ENCODE results near the gene KLF13.

KLF13 gene

DNA sequence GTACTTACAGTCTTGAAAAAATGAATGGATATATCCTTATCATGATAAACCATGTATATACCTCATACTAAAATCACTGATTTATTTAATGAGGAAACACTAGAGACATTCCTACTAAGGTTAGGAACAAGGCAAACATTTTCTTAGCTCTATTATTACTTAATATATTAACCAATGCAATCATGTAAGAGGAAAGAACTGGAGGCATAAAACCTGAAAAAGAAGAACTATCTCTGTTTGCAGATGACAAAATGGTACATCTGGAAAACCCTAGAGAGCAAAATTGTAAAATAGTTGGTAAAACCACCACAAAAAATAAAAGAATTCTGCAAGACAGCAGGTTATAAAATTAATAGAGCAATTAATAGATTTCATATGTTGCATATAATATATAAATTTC lies 81.2 kb downstream of the KLF13 start:
- TF ChIP-seq EZH2phosphoT487 (IDR thresholded peaks at IDR 0.05; ENCODE audit: borderline replicate concordance, low read length): no peak
- TF ChIP-seq, protein P1, sequence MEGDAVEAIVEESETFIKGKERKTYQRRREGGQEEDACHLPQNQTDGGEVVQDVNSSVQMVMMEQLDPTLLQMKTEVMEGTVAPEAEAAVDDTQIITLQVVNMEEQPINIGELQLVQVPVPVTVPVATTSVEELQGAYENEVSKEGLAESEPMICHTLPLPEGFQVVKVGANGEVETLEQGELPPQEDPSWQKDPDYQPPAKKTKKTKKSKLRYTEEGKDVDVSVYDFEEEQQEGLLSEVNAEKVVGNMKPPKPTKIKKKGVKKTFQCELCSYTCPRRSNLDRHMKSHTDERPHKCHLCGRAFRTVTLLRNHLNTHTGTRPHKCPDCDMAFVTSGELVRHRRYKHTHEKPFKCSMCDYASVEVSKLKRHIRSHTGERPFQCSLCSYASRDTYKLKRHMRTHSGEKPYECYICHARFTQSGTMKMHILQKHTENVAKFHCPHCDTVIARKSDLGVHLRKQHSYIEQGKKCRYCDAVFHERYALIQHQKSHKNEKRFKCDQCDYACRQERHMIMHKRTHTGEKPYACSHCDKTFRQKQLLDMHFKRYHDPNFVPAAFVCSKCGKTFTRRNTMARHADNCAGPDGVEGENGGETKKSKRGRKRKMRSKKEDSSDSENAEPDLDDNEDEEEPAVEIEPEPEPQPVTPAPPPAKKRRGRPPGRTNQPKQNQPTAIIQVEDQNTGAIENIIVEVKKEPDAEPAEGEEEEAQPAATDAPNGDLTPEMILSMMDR (IDR thresholded peaks at IDR 0.05; ENCODE audit: low read depth, low read length, poor library complexity, severe bottlenecking): no peak
- Histone ChIP-seq H3K27ac (ENCODE audit: low read depth, low read length) (no peak overlapping the region), H3K4me3 (ENCODE audit: low read length) (no peak overlapping the region), H3K36me3 (ENCODE audit: control insufficient read depth, low read length) (no peaks in the 10 kb centered on the region), H3K9me2 (replicated peaks; ENCODE audit: control insufficient read depth, low read length) (no peaks in the 10 kb centered on the region), H3K9me3 (ENCODE audit: control insufficient read depth, insufficient read depth, low read length) (peaks cover 12% of the 10 kb centered on the region), H3K27me3 (ENCODE audit: control insufficient read depth, low read length) (no peaks in the 10 kb centered on the region), H3F3A (ENCODE audit: control insufficient read depth, insufficient read depth) (no peaks in the 10 kb centered on the region), H3K79me2 (ENCODE audit: control insufficient read depth, low read length) (no peaks in the 10 kb centered on the region), H3K4me2 (ENCODE audit: low read length) (no peak overlapping the region), H3K4me1 (ENCODE audit: control insufficient read depth, low read length) (0 out of 2 replicates have a peak, but pooled peaks cover 4% of the 10 kb centered on the region), H4K20me1 (ENCODE audit: control insufficient read depth, insufficient read depth, low read depth, low read length) (no peaks in the 10 kb centered on the region)

DNA sequence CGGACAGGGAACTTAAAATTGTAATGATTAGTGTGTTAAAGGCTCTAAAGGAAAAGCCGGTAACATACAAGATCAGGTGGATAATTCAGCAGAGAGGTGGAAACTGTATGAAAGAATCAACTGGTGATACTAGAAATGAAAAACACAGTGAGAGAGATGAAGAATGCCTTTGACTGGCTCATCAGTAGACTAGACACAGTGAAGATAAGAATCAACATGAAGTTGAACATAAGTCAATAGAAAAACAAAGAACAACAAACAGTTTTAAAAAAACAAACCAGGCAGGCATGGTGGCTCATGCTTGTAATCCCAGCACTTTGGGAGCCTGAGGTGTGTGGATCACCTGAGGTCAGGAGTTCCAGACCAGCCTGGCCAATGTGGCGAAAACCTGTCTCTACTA lies 82.1 kb downstream of the KLF13 start:
- no peaks in the 10 kb centered on the region for H4K20me1 ChIP-seq (ENCODE audit: control insufficient read depth, insufficient read depth, low read depth, low read length)
- H3K27me3 ChIP-seq (ENCODE audit: control insufficient read depth, low read length): no peaks in the 10 kb centered on the region
- no peaks in the 10 kb centered on the region for H3K36me3 ChIP-seq (ENCODE audit: control insufficient read depth, low read length)
- no peaks in the 10 kb centered on the region for H3K79me2 ChIP-seq (ENCODE audit: control insufficient read depth, low read length)
- H3F3A ChIP-seq (ENCODE audit: control insufficient read depth, insufficient read depth): no peaks in the 10 kb centered on the region
- 0 out of 2 replicates have a peak, but pooled peaks cover 4% of the 10 kb centered on the region for H3K4me1 ChIP-seq (ENCODE audit: control insufficient read depth, low read length)
- H3K4me3 ChIP-seq (ENCODE audit: low read length): no peak overlapping the region
- H3K9me2 ChIP-seq (replicated peaks; ENCODE audit: control insufficient read depth, low read length): no peaks in the 10 kb centered on the region
- no peak overlapping the region for H3K4me2 ChIP-seq (ENCODE audit: low read length)
- no peak for TF ChIP-seq EZH2phosphoT487 (IDR thresholded peaks at IDR 0.05; ENCODE audit: borderline replicate concordance, low read length)
- TF ChIP-seq, protein P1 (IDR thresholded peaks at IDR 0.05; ENCODE audit: low read depth, low read length, poor library complexity, severe bottlenecking): no peak
- peaks cover 11% of the 10 kb centered on the region for H3K9me3 ChIP-seq (ENCODE audit: control insufficient read depth, insufficient read depth, low read length)
- no peak overlapping the region for H3K27ac ChIP-seq (ENCODE audit: low read depth, low read length)

DNA sequence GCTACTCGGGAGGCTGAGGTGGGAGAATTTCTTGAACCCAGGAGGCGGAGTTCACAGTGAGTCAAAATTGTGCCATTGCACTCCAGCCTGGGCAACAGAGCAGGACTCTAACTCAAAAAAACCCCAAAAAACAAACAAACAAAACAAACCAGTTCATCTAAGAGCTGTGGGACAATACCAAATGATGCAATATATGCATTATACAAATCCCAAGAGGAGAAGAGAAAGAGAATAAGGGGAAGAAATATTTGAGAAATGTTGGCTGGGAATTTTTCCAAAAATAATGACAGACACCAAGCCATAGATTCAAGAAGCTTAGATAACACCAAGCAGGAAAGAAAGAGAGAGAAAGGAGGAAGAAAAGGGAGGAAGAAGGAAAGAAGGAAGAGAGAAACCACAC lies 82.5 kb downstream of the KLF13 start:
- no peaks in the 10 kb centered on the region for H3K36me3 ChIP-seq (ENCODE audit: control insufficient read depth, low read length)
- H3K27me3 ChIP-seq (ENCODE audit: control insufficient read depth, low read length): no peaks in the 10 kb centered on the region
- peaks cover 6% of the 10 kb centered on the region for H3K9me3 ChIP-seq (ENCODE audit: control insufficient read depth, insufficient read depth, low read length)
- no peaks in the 10 kb centered on the region for H3K79me2 ChIP-seq (ENCODE audit: control insufficient read depth, low read length)
- no peaks in the 10 kb centered on the region for H4K20me1 ChIP-seq (ENCODE audit: control insufficient read depth, insufficient read depth, low read depth, low read length)
- H3F3A ChIP-seq (ENCODE audit: control insufficient read depth, insufficient read depth): no peaks in the 10 kb centered on the region
- no peak overlapping the region for H3K27ac ChIP-seq (ENCODE audit: low read depth, low read length)
- TF ChIP-seq, protein P1 (IDR thresholded peaks at IDR 0.05; ENCODE audit: low read depth, low read length, poor library complexity, severe bottlenecking): no peak
- TF ChIP-seq EZH2phosphoT487 (IDR thresholded peaks at IDR 0.05; ENCODE audit: borderline replicate concordance, low read length): no peak
- no peaks in the 10 kb centered on the region for H3K9me2 ChIP-seq (replicated peaks; ENCODE audit: control insufficient read depth, low read length)
- no peak overlapping the region for H3K4me2 ChIP-seq (ENCODE audit: low read length)
- 0 out of 2 replicates have a peak, but pooled peaks cover 4% of the 10 kb centered on the region for H3K4me1 ChIP-seq (ENCODE audit: control insufficient read depth, low read length)
- no peak overlapping the region for H3K4me3 ChIP-seq (ENCODE audit: low read length)
